GM18520 (cell line): ENCODE results near the gene PGGHG.
"Not testable (repeated sequence)": the region's sequence is repeated elsewhere in the genome, so short reads cannot be mapped to it uniquely, and the experiment has no call there.

Experiments used
- ATAC-seq: cut with Tn5 transposase; IDR thresholded peaks from one replicate; pipeline ENCODE4 v1.9.1; 2021; ENCODE audit not compliant: unreplicated experiment

The PGGHG gene

GRCh38 chr11:326842-327580 lies 38.1 kb downstream of the PGGHG start:
- no peak for ATAC-seq

- no peak for ATAC-seq
Observed at GRCh38 chr11:327581-327923, 38.6 kb downstream of the PGGHG start.

GRCh38 chr11:328012-328411 lies 39.1 kb downstream of the PGGHG start:
- ATAC-seq, result no peak

- ATAC-seq, result not testable (repeated sequence)
Observed at GRCh38 chr11:328516-329100, 39.7 kb downstream of the PGGHG start.

DNA sequence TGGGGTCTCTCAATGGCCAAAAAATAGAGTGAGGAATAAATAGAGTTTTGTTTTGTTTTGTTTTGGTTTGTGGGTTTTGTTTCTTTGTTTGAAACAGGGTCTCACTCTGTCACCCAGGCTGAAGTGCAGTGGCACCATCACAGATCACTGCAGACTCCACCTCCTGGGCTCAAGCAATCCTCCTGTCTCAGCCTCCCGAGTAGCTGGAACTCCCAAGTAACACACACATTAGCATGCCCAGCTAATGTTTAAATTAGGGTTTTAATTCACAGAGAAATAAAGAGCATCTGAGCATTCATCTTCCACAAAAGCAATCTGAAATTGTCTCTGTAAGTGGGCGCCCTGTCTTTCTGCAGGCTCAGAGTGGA lies 40.9 kb downstream of the PGGHG start:
- ATAC-seq, result no peak

DNA sequence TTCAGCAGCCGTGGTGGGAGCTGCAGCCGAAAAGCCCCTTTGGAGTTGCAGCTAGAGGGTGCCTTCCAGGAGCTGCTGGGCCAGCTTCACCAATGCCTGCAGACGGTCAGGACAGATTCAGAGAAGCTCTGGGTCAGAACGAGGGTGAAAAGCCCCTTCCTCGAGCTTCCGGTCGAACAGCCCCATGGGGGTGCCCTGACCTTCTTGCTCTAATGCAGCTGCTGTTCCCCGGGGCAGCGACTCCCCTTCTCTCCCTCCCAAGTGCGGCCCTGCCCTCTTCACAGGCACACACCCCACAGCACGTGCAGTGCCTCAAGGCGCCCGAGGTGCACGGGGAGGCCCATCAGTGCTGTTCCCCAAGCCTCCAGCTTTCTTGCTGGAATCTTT lies 41.4 kb downstream of the PGGHG start:
- ATAC-seq, result no peak

DNA sequence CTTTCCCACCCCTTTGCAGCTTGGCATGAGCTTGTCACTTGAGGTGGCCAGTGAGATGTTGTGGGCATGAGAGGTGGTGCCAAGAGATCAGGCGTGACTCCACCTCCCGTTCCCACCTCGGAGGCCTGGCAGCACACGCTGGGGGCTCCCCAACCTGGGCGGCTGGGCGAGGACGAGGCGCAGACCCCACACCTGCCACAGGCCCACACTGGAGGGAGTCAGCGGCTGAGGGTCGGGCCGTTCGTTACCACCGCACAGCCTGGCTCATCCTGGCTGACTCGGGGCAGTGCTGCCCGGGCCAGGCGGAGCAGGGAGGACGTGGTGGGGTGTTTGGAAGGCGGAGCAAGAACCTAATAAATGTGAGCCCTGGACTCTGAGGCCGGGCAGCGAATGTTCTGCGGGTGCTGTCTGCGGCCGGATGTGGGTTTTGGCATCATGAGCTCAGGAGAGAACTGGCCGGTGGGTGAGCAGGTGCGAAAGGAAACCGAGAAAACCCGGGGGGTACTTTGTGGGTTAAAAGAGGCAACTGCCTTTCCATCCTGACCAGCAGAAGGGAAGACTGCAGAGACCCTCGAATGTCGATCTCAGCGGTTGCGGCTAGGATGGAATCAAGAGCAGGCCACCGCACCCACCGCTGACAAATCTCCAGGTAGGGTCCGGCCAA lies 41.9 kb downstream of the PGGHG start:
- no peak for ATAC-seq

DNA sequence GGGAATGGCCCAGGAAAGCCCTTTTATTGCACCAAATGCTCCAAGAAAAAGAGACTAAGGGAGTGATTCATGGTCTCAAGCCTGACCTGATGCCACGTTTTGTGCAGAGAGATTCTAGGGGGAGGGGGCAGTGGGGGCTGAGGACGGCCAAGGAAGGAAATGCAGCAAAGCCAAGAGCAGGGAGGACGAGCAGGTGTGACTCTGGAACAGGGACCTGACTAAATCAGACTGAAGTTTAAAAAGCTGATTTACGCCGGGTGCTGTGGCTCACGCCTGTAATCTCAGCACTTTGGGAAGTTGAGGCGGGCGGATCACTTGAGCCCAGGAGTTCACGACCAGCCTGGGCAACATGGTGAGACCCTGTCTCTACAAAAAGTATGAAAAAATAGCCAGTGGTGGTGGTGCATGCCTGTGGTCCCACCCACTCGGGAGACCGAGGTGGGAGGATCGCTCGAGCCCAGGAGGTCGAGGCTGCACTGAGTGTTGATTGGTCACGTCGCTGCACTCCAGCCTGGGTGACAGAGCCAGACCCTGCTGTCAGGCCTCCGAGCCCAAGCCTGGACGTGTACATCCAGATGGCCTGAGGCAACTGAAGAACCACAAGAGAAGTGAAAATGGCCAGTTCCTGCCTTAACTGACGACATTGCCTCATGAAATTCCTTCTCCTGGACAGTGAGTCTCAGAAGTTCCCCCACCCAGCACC lies 42.6 kb downstream of the PGGHG start:
- no peak for ATAC-seq

DNA sequence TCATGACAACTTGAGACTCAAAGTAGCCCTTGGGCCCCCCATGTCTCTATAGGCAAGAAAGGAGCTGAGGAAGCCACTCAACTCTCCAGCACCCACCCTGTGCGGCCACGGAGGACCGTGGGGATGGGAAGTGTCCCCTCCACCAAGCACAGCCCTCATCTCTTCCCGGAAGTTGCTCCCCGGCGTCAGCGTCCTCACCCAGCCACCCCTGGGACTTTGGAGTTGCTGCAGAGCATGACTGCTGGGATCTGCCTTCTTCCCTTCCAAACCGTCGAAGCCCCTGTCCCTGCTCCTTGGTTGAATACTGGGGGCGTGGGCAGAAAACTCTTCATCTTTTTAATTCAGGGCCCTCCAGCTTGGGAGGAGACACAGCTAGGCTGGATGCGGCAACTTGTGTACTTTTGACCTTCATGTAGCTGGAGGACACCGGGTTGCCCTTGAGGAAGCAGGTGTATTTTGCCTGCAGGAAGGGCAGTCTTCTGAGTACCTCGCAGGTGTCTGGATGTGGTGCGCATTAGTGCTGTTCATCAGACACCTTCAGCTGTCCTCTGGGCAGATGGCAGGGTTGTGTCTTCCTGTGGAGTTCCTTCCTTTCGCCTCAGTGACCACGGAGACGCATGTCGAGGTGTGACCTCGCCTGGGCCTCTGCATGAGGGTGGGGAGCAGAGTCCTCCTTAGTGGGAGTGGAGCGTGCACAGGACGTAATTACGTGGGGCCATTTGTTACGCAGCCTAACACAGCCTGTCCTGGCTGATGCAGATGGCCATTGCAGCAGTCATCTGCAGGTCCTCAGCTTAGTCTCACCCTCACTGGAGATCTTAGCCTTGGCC lies 43.9 kb downstream of the PGGHG start:
- ATAC-seq, result no peak

GRCh38 chr11:333616-334263 lies 44.8 kb downstream of the PGGHG start:
- not testable (repeated sequence) for ATAC-seq

DNA sequence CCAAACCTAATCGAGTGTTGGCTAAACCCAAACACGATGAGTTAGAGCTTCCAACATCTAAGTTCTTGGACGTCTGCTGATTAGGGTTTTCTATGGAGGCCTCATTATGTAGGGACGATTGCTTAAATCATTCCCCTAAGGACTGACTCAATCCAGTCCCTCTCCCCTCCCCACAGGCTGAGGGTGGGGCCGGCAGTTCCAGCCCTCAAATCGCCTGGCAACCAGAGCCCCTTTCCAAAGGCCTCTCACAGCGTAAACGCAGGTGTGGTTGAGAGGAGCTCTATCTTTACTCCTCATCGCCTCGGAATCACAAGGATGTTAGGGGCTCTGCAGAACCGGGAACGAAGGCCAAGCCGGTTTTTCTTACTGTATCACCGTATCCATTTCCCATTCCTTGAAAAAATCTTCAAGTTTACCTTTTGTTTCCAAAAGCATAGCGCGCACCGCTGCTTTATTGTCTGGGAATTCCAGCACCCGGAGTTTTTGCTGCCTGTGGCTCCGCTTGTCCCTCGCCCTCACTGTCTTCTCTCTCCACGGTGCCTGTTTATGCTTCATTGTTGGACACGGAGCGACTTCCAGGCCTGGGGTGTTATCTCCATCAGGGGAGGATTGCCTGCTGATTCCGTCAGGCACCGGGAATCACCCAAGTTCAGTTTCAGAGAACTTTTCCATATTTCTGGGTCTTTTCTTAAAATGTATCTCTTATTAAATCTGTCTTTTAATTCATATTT lies 45.5 kb downstream of the PGGHG start:
- ATAC-seq, result no peak

DNA sequence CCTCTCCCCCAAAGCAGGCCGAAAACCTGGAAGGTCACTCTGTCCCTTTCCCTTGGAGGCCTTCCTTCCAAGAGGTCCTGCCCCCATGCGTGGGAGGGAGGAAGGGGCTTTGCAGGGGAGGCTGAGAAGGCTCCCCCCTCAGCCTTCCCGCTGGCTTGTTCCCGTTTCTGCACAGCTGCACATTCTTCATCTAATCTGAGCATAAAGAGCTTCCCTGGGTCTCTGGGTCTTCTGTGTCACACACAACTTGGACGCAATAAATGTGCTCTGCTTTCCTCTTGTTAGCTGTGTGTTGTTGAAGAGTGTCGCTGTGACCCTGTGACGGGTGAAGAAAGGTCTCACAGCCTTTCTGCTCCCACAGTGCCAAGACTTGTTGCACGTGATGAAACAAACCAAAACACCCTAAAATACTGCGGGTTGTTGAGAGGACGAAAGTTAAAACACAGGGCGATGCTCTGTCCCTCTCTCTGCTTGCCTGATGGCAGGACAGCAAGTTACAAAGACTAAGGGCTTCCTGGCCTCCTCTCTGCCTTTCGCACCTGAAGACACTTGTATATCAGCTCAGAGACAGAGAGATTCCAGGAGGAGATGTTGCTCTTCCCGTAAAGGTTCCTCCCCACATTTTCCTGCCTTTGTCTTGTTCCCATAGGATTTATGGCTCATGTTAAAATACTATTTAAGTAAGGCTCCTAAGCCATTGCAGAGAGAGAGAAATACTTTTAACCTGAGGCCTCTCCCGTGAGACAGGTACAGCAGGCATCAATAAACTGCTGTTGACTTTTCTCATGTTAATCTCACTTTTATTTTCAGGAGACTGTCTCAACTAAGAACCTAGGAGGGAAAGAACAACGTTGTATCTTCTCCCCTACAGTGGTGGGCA lies 47.1 kb downstream of the PGGHG start:
- ATAC-seq, result no peak

DNA sequence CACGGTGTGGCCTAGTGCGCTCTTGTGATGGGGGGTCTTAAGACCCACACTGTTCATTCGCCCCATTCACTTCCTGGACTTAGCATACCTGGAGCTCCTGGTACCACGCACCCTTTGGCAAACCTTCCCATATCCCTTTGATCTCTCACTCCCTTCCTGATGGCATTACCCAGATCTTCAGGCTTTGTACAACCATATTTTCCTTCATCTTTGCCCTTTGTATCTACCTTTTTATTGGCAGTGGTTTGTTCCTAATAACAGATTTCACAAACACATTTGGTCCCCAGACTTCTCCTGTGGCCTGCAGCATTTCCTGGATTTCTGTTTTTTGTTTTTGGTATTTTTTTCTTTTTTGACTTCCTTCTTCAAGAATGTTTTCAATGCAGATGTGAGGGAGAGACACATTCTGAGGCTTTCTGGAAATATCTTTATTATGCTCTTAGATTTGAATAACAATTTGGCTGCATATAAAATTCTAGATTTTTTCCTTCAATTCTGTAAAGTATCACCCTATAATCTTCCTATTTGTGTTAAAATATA lies 47.8 kb downstream of the PGGHG start:
- no peak for ATAC-seq

DNA sequence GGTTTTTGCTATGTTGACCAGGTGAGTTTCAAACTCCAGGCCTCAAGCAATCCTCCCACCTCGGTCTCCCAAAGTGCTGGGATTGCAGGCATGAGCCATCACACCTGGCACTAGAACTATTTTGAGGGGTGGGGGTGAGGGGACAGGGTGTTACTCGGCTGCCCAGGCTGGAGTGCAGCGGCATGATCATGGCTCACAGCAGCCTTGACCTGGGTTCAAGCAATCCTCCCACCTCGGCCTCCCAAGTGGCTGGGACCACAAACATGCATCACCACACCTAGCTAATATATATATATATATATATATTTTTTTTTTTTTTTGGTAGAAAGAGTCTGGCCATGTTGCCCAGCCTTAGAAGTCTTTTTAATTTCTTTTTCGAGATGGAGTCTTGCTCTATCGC lies 48.8 kb downstream of the PGGHG start:
- no peak for ATAC-seq

- no peak for ATAC-seq
Observed at GRCh38 chr11:339963-340362, 51.0 kb downstream of the PGGHG start.

DNA sequence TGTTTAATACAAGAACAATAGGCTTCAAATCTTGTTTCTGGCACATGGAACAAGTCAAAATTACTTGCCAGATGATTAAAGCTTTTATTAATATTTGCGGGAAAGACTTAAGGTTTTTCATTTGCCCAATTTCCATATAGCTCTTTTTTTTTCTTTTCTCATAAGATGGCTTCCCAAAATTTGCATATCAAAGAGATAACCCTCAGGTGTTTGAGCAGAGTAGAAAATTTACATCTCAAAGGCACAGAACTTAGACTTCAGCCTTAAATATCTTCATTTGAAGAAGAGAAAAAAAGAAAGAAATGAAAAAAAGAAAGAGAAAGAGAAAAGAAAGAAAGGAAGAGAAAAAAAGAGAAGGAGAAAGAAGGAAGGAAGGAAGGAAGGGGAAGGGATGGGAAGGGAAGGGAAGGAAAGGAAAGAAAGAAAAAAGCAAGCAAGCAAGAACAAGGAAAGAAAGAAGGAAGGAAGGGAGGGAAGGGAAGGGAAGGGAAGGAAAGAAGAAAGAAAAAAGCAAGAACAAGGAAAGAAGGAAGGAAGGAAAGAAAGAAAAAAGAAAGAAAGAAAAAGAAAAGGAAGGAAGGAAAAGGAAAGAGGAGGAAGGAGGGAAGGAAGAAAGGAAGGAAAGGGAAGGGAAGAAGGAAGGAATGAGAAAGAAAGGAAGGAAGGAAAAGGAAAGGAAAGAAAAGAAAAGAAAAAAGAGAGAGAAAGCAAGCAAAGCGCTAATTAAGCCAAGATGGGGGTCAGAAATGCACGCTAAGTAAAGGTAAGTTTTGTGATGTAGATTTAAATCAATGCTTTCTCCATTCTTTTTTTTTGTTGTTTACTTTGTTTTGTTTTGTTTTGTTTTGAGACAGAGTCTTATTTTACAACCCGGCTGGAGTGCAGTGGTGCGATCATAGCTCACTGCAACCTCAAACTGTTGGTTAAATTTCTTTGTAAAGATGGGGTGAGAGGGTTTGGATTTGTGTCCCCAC lies 51.9 kb downstream of the PGGHG start:
- no peak for ATAC-seq

DNA sequence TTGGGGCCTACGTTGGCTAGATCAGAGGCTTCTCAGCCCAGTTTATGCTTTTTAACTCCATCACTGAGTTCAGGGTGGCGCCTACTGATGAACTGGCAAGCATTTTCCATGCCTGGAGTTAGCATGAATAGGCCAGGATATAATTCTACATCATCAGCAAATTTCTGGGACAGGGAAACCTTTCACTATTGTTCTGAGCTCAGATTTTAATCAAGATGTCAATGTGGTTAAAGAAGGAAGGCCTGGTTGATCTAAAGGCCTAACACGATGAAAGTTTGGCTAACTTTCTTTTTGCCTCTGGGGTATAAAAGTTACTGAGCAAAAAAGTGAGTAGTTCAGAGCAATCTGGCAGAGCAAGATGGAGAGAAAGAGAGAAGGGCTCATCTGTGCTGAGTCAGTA lies 53.4 kb downstream of the PGGHG start:
- no peak for ATAC-seq
